GM18507 (cell line): ENCODE data around the gene ANTXRL.
"Not testable (repeated sequence)": the region's sequence is repeated elsewhere in the genome, so short reads cannot be mapped to it uniquely, and the experiment has no call there.

Experiments used
- DNase-seq: peaks from one replicate; pipeline ENCODE4 v3.0.0; 2011; ENCODE audit warnings: low read depth; ENCODE audit not compliant: insufficient read length; ENCODE audit errors: extremely low spot score
- FAIRE-seq: peaks from 2 replicates; lab custom pipeline; 2011; peaks lifted over from hg19 to GRCh38; lab: Jason Lieb, UNC

ANTXRL gene

GRCh38 chr10:46286991-46287693 is at the start of gene ANTXRL:
Gene ANTXRL, plus strand, starts transcription at chr10:46286997. Its CDS starts 266 bp downstream, at chr10:46287263.
- no peak for FAIRE-seq
- no peak for DNase-seq

GRCh38 chr10:46237815-46238510 is 48.8 kb upstream of the ANTXRL start:
- no peak for DNase-seq
- no peak for FAIRE-seq

GRCh38 chr10:46239247-46239646 is 47.5 kb upstream of the ANTXRL start:
- DNase-seq (no peak), FAIRE-seq (no peak)

- no peak for FAIRE-seq
- DNase-seq, result no peak
Observed at GRCh38 chr10:46239993-46240683, 46.7 kb upstream of the ANTXRL start.

GRCh38 chr10:46240684-46241565 is 45.9 kb upstream of the ANTXRL start:
- no peak for FAIRE-seq
- DNase-seq, result no peak

GRCh38 chr10:46245381-46245900 is 41.4 kb upstream of the ANTXRL start:
- no peak for FAIRE-seq
- DNase-seq, result no peak

- not testable (repeated sequence) for DNase-seq, FAIRE-seq
Observed at GRCh38 chr10:46246400-46247180, 40.2 kb upstream of the ANTXRL start.

- FAIRE-seq (no peak), DNase-seq (no peak)
Observed at GRCh38 chr10:46247181-46247475, 39.7 kb upstream of the ANTXRL start.

GRCh38 chr10:46247808-46248569 is 38.8 kb upstream of the ANTXRL start:
- FAIRE-seq (no peak), DNase-seq (no peak)

GRCh38 chr10:46248651-46249146 is 38.1 kb upstream of the ANTXRL start:
- FAIRE-seq, result no peak
- DNase-seq, result no peak

- DNase-seq, FAIRE-seq: not testable (repeated sequence)
Observed at GRCh38 chr10:46249617-46250344, 37.0 kb upstream of the ANTXRL start.

- FAIRE-seq (no peak), DNase-seq (no peak)
Observed at GRCh38 chr10:46250481-46250880, 36.3 kb upstream of the ANTXRL start.

GRCh38 chr10:46250898-46251856 is 35.6 kb upstream of the ANTXRL start:
- FAIRE-seq (no peak), DNase-seq (no peak)

GRCh38 chr10:46251857-46252847 is 34.6 kb upstream of the ANTXRL start:
- no peak for FAIRE-seq
- DNase-seq, result no peak
